D341Med (cell line): ENCODE data around the gene CADPS2.
"Not testable (repeated sequence)": the region's sequence is repeated elsewhere in the genome, so short reads cannot be mapped to it uniquely, and the experiment has no call there.

ENCODE experiments used
- DNase-seq: peaks from one replicate; pipeline ENCODE4 v3.0.0; 2012; ENCODE audit warnings: low spot score

CADPS2 gene

GRCh38 chr7:122290476-122290875 lies 595.8 kb downstream of the CADPS2 start:
- DNase-seq, result no peak

GRCh38 chr7:122289426-122289825 lies 596.8 kb downstream of the CADPS2 start:
- no peak for DNase-seq

- DNase-seq, result not testable (repeated sequence)
Measured at GRCh38 chr7:122284608-122285007, 601.7 kb downstream of the CADPS2 start.

GRCh38 chr7:122273117-122273516 lies 613.1 kb downstream of the CADPS2 start:
- no peak for DNase-seq

GRCh38 chr7:122269241-122269640 lies 617.0 kb downstream of the CADPS2 start:
- DNase-seq, result no peak
